B cell (primary cell): Measurements from ENCODE around the gene VAV3. TPM values are rescaled to one million over a fixed set of nuclear protein-coding genes. Genes with fewer than 3 reads are reported as not detected.

Experiments used
- ATAC-seq: fragments of 200-7000 bp; cut with Tn5 transposase; one replicate; pipeline ENCODE4 v1.10.0; 2021; ENCODE audit warnings: low read depth, mild to moderate bottlenecking, moderate number of reproducible peaks, moderate library complexity
- CTCF ChIA-PET: fragments of 350-600 bp; sonication (Branson Sonifier 250); formaldehyde crosslinking; loops from one replicate; lab custom pipeline; 2021; ENCODE audit warnings: antibody characterized with exemption, inconsistent platforms; lab: Charles Lee
- POLR2A ChIA-PET: fragments of 350-600 bp; sonication (Branson Sonifier 250); formaldehyde crosslinking; loops from one replicate; lab custom pipeline; 2021; ENCODE audit warnings: antibody characterized with exemption; lab: Charles Lee
- DNase-seq: peaks from one replicate; pipeline ENCODE4 v3.0.0; 2013
- H2AFZ ChIP-seq: 2 replicates; pipeline ENCODE4 v1.6.1; 2012; ENCODE audit warnings: mild to moderate bottlenecking, low read depth, low read length; ENCODE audit not compliant: insufficient read depth, poor library complexity, severe bottlenecking
- H3K27ac ChIP-seq, 2 donors: 1 replicate in 1 of 2; 2 replicates in 1 of 2; pipeline ENCODE4 v1.5.1; 2012 to 2013; ENCODE audit warnings: low read length in 2 of 2, mild to moderate bottlenecking in 2 of 2, moderate library complexity in 1 of 2
- H3K27me3 ChIP-seq, 4 experiments: fragments of 200-600 bp in 1 of 4; sonication (generic) in 1 of 4; replicated peaks in 1 of 4; 1 replicate in 2 of 4; 2 replicates in 2 of 4; pipeline versions ENCODE4 v1.6.1 to v1.7.0; 2013 to 2016; ENCODE audit warnings: low read length in 3 of 4, mild to moderate bottlenecking in 2 of 4, mixed read lengths in 1 of 4, moderate library complexity in 1 of 4; ENCODE audit not compliant: insufficient read depth in 4 of 4, control insufficient read depth in 3 of 4; ENCODE audit errors: control extremely low read depth in 1 of 4
- H3K36me3 ChIP-seq, 2 experiments: replicated peaks in 1 of 2; 1 replicate in 1 of 2; 2 replicates in 1 of 2; pipeline versions ENCODE4 v1.6.1 to v1.7.1; 2013; ENCODE audit warnings: low read length in 1 of 2; ENCODE audit not compliant: insufficient read depth in 2 of 2, control insufficient read depth in 1 of 2; ENCODE audit errors: control extremely low read depth in 1 of 2, extremely low read depth in 1 of 2
- H3K4me1 ChIP-seq, 2 donors: fragments of 200-600 bp in 1 of 2; sonication (generic) in 1 of 2; 1 replicate in 1 of 2; 2 replicates in 1 of 2; pipeline versions ENCODE4 v1.5.1 to v1.6.1; 2013 to 2017; ENCODE audit warnings: low read length in 2 of 2; ENCODE audit not compliant: control insufficient read depth in 2 of 2, insufficient read depth in 2 of 2
- H3K4me2 ChIP-seq: replicated peaks from 2 replicates; pipeline ENCODE3; 2012; ENCODE audit warnings: mild to moderate bottlenecking, low read depth, low read length; ENCODE audit not compliant: poor library complexity, severe bottlenecking
- H3K4me3 ChIP-seq, 5 experiments: fragments of 200-600 bp in 1 of 5; sonication (generic) in 1 of 5; 1 replicate in 3 of 5; 2 replicates in 2 of 5; pipeline versions ENCODE4 v1.5.1 to v1.7.0; 2011 to 2016; ENCODE audit warnings: low read length in 4 of 5, mild to moderate bottlenecking in 4 of 5, low read depth in 2 of 5, control low read depth in 1 of 5, moderate library complexity in 1 of 5; ENCODE audit not compliant: insufficient read depth in 1 of 5; ENCODE audit errors: control extremely low read depth in 1 of 5, extremely low read depth in 1 of 5
- H3K79me2 ChIP-seq: fragments of 200-600 bp; sonication (generic); one replicate; pipeline ENCODE4 v1.6.0; 2016; ENCODE audit warnings: low read length; ENCODE audit not compliant: control insufficient read depth, insufficient read depth
- H3K9ac ChIP-seq: fragments of 200-600 bp; sonication (generic); 2 replicates; pipeline ENCODE4 v1.6.1; 2017; ENCODE audit warnings: mild to moderate bottlenecking, low read length, moderate library complexity
- H3K9me3 ChIP-seq, 3 donors: one replicate each; pipeline versions ENCODE4 v1.6.1 to v1.7.1; 2013; ENCODE audit warnings: low read length in 2 of 3; ENCODE audit not compliant: control insufficient read depth in 2 of 3, insufficient read depth in 1 of 3; ENCODE audit errors: control extremely low read depth in 1 of 3
- H4K20me1 ChIP-seq: 2 replicates; pipeline ENCODE4 v1.6.0; 2012; ENCODE audit warnings: mild to moderate bottlenecking, low read length; ENCODE audit not compliant: insufficient read depth, control insufficient read depth, poor library complexity, severe bottlenecking
- H3K27ac Mint-ChIP-seq: one replicate; pipeline ENCODE4 v1.8.0; 2021; ENCODE audit warnings: mixed read lengths
- H3K27me3 Mint-ChIP-seq: one replicate; pipeline ENCODE4 v1.8.0; 2021; ENCODE audit warnings: mixed read lengths
- H3K4me1 Mint-ChIP-seq: one replicate; pipeline ENCODE4 v1.8.0; 2021; ENCODE audit warnings: mixed read lengths
- H3K4me3 Mint-ChIP-seq: one replicate; pipeline ENCODE4 v1.8.0; 2021; ENCODE audit warnings: mixed read lengths
- H3K9me3 Mint-ChIP-seq: one replicate; pipeline ENCODE4 v1.8.0; 2022; ENCODE audit warnings: mixed read lengths; ENCODE audit not compliant: insufficient read depth
- CTCF ChIP-seq: fragments of 200-600 bp; IDR thresholded peaks from one replicate; pipeline ENCODE4 v1.8.0; 2022; ENCODE audit warnings: antibody characterized with exemption, mild to moderate bottlenecking
- EZH2 ChIP-seq: IDR thresholded peaks from 2 replicates; pipeline ENCODE4 v1.6.1; 2012; ENCODE audit warnings: borderline replicate concordance, low read depth, mild to moderate bottlenecking, moderate library complexity, low read length; ENCODE audit not compliant: insufficient read depth, poor library complexity, severe bottlenecking
- WGBS: methylation state at CpG from one replicate; pipeline ENCODE4 v1.1.5; 2013; ENCODE audit warnings: missing lambda C conversion rate; ENCODE audit not compliant: insufficient coverage; 5-methylcytosine and 5-hydroxymethylcytosine counted together
- intact Hi-C: fragments of 100-400 bp; cut with micrococcal nuclease; formaldehyde crosslinking; loops from one replicate; pipeline ENCODE4 v1.10.0; 2022
- polyA plus RNA-seq: library from polyadenylated mRNA; depleted of rRNA; stranded (reverse); fragments of >200 nt; gene quantifications from 2 replicates; pipeline ENCODE4 v1.2.3, GENCODE V29; 2012
- total RNA-seq, 2 donors: library from RNA; stranded (reverse); fragments of 120-200 nt in 1 of 2; gene quantifications; 1 replicate in 1 of 2; 2 replicates in 1 of 2; pipeline versions ENCODE4 v1.2.3 to v1.2.4, GENCODE V29; 2013 to 2022

VAV3 gene
- total and polyA plus RNA-seq, 2 donors (not counting 1 experiment from before 2014, with no cell fraction given), result 14.8 to 32.5 TPM

- POLR2A ChIA-PET, result interaction anchor here (1.9 kb wide), 1 partner anchor 123 kb away, joined by 5 read pairs; no protein-coding TSS in a partner anchor
- DNase-seq, result peak; percentile 50
- Histone ChIP-seq H3K4me3 (peak overlapping the region in 2 of 5 experiments; percentile 22 to 45), H3K9ac (peak overlapping the region; percentile 30), H4K20me1 (no peaks in the 10 kb centered on the region), H3K27me3 (no peaks in the 10 kb centered on the region), H3K9me3 (peaks cover 0 to under 1% (median 0%) of the 10 kb centered on the region in 3 donors), H3K4me2 (peak overlapping the region; percentile 64), H3K36me3 (no peaks in the 10 kb centered on the region), H3K79me2 (peaks cover 83% of the 10 kb centered on the region), H3K4me1 (peaks cover 78 to 93% of the 10 kb centered on the region in 2 donors), H3K27ac (peak overlapping the region; percentile 43 to 64), H2AFZ (peak overlapping the region; percentile 55)
- H3K4me3 Mint-ChIP-seq, result peak overlapping the region; percentile 76
- H3K9me3 Mint-ChIP-seq, result peaks cover under 1% of the 10 kb centered on the region
- TF ChIP-seq CTCF (no peak), EZH2 (no peak)
- intact Hi-C loops, result loop anchor here (2.0 to 10.0 kb wide), 3 partner anchors 34 to 124 kb away; partner anchors contain the start of gene VAV3
- peak overlapping the region; percentile 85 for H3K27ac Mint-ChIP-seq
- CTCF ChIA-PET, result interaction anchor here (0.6 to 3.1 kb wide), 5 partner anchors 8 to 288 kb away, joined by 3 to 15 read pairs (median 3); no protein-coding TSS in a partner anchor
- H3K27me3 Mint-ChIP-seq, result no peaks in the 10 kb centered on the region
- WGBS, result no CpG with 5 or more reads among the region's 1 CpG
- H3K4me1 Mint-ChIP-seq, result peaks cover 92% of the 10 kb centered on the region
- peak; percentile 50 for ATAC-seq
These were observed 124.3 kb downstream of the VAV3 start for GRCh38 chr1:107840725-107841124.

GRCh38 chr1:107838056-107838455 lies 126.9 kb downstream of the VAV3 start:
- intact Hi-C loops, result loop anchor here (1.0 to 2.0 kb wide), 2 partner anchors 9 to 33 kb away; no protein-coding TSS in a partner anchor
- no peaks in the 10 kb centered on the region for H3K27me3 ChIP-seq
- H3K27me3 Mint-ChIP-seq, result no peaks in the 10 kb centered on the region
- CTCF ChIA-PET, result interaction anchor here (2.1 to 3.1 kb wide), 3 partner anchors 9 to 56 kb away, joined by 4 to 15 read pairs (median 6); no protein-coding TSS in a partner anchor
- no peaks in the 10 kb centered on the region for H3K9me3 Mint-ChIP-seq
- H3K27ac ChIP-seq, result peak overlapping the region; percentile 17 to 44
- peak overlapping the region; percentile 0 for H3K9ac ChIP-seq
- no peak for ATAC-seq
- POLR2A ChIA-PET, result no interaction called here
- DNase-seq, result peak; percentile 30
- peak overlapping the region; percentile 66 for H3K4me3 Mint-ChIP-seq
- no peaks in the 10 kb centered on the region for H3K36me3 ChIP-seq
- H4K20me1 ChIP-seq, result no peaks in the 10 kb centered on the region
- H3K79me2 ChIP-seq, result peaks cover 86% of the 10 kb centered on the region
- H3K4me1 Mint-ChIP-seq, result peaks cover 92% of the 10 kb centered on the region
- peak overlapping the region in 1 of 5 experiments; percentile 12 for H3K4me3 ChIP-seq
- no CpG with 5 or more reads among the region's 4 CpGs for WGBS
- no peaks in the 10 kb centered on the region for H3K9me3 ChIP-seq
- peak overlapping the region; percentile 44 for H3K4me2 ChIP-seq
- H2AFZ ChIP-seq, result no peak overlapping the region
- peaks cover 74 to 96% of the 10 kb centered on the region in 2 donors for H3K4me1 ChIP-seq
- peak overlapping the region; percentile 78 for H3K27ac Mint-ChIP-seq
- TF ChIP-seq CTCF, result no peak
- no peak for TF ChIP-seq EZH2
